CMK (cell line): ENCODE results near the gene RAI1.
"Not testable (repeated sequence)": the region's sequence is repeated elsewhere in the genome, so short reads cannot be mapped to it uniquely, and the experiment has no call there.

Source experiments
- DNase-seq: peaks from one replicate; pipeline ENCODE4 v3.0.0-alpha.2; 2010; ENCODE audit warnings: low read depth

Gene RAI1

DNA sequence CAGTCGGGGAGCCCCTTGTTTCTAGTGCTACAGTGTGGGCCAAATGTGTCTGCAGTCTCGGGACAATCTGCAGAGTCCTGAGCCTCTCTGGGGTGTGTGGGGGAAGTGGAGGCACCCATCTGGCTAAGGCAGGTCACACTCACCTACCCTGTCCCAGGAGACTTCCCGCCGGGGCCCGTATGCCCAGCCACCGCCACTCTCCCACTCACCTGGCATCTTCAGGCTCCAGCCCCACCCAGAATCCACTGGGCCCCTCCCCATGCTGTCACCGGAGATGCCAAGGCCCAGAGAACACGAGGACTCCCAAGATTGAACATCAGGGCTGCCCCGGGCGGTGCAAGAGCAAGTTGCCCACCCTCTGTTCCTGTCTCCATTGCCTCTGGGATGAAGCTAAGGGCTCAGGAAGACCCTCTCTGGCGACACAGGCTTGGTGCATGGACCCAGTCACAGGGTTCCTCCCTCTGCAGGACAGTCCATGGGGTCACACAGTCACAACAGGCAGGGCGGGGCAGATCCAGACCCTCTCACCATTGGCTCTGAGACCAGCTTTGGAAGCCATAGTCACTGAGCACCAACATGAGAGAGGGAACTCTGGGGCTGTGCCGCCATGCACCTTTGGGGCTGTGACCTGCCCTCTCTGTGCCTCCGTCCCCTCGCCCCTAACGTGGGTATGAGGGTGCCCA, 117.5 kb downstream of the RAI1 start:
- DNase-seq: no peak

- DNase-seq: no peak
Measured at GRCh38 chr17:17800504-17801021, 119.3 kb downstream of the RAI1 start.

GRCh38 chr17:17801800-17802481, 120.7 kb downstream of the RAI1 start:
- no peak for DNase-seq

- no peak for DNase-seq
Measured at GRCh38 chr17:17804007-17804406, 122.7 kb downstream of the RAI1 start.

DNA sequence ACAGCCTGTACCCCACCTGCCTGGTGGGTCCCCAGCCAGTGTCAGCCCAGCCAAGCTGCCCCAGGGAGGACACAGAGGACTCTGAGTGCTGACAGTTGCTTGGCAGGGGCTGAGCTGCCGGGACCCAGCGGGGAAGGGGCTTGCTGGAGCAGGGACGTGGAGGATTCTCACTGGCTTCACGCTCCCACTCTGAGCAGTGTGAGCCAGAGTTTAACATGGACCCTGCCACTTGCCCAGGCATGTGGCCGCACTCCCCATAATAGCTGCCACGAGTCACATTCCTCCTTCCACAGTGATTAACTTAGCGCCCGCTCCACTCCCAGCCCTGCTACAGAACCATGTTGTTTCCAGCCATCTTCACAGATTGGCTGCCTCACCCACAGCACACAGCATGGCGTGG, 124.3 kb downstream of the RAI1 start:
- no peak for DNase-seq

DNA sequence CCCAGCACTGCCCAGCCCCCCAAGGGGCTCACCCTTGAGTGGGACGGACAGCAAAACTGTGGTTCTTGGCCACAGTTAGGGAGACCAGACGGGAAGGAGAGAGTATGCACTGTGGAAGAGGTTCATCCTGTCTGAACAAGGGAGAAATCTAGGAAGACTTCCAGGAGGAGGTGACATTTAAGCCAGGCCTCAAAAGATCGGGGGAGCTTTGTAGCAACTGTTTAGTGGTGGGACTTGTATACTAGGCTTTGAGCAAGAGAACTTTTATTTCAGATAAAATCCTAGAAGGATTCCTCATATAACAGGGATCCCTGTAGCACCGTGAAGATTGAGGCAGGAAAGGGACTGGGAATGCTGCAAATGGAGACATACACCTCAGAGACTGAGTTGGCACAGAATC, 124.8 kb downstream of the RAI1 start:
- no peak for DNase-seq

DNA sequence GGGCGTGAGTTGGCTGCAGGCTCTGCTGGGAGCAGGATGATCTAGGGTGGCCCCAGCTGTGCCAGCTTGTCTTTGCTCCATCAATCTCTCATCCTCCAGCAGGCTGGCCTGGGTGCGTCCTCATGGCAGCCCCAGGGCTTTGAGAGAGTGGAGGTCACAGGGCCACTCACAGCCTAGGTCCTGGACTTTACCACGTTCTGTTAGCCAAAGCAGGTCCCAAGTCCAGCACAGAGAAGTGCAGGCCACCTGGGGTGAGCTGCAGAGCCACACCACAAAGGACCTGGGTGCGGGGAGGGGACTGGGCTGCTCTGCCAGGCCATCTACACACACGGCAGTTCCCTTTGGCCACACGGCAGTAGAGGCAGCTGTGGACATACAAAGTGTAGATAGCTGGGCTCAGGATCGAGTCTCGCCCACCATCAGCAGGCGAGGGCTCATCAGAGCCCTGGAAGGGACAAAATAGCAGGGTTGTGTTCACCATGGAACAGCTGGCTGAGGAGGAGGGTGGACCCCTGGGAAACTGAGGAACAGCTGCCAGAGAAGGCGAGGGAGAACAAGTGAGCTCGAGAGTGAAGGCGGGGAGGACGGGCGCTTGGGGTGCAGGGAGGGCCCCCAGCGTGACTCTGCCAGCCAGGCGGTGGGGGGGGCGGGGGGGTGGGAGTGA, 125.5 kb downstream of the RAI1 start:
- no peak for DNase-seq

DNA sequence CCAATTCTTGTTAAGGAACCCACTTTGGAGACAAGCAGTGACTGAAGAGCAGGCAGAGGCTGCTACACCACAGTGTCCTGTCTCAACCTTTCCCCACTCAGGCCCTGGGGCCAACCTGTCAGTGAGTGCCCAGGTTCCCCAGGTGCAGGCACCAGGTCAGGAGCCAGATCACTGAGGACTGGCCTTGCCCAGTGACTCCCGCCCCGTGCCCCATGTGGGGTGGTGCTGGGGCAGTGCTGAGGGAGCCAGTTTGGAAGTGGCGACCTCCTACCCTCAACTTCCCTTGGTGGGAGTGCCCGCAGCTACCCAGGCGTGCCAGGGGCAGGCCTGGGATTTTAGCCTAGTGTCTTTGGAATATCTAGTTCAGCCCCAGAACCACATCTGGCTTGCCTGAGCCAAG, 126.2 kb downstream of the RAI1 start:
- DNase-seq: no peak

DNA sequence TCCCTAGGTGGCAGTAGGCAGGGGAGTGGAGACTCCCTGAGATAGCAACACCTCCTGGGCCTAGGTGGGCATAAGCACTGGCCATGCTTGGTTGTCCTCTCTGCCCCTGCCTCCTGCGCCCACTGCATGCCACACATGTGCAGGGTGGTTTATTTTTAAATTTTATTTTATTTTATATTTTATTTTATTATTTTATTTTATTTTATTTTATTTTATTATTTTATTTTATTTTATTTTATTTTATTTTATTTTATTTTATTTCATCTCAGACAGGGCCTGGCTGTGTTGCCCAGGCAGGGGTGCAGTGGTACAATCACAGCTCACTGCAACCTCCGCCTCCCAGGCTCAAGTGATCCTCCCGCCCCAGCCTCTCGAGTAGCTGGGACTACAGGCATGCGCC, 126.9 kb downstream of the RAI1 start:
- not testable (repeated sequence) for DNase-seq

DNA sequence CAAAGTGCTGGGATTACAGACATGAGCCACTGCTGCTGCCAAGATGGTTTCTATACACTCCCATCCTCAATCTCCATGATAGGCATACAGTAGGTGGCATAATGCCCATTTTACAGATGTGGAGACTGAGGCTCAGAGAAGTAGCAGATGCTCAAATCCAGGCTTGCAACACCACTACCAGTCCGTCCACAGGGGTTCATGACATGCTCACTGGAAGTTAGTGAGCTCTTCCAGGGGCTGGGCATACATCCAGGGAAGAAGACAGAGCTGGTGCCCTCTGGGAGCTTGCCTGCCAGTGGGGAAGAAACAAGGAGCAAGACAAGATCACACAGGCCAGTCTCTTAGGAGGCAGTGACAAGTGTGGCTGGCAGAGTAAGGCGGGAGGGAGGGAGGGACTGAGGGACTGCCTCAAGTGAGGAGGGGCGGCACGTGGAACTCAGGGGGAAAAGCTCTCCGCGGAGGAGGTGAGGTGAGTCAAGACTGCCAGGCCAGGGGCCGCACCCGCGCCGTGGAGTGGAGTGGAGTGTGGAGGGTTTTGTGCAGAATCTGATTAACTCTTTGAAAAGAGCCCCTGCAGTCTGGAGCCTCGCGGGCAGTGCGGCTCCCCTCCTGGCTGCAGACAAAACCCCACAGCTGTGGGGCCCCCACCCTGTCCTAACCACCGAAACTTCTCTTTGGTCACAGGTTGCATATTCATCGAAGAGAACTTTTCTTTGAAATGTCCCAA, 127.6 kb downstream of the RAI1 start:
- DNase-seq: no peak

DNA sequence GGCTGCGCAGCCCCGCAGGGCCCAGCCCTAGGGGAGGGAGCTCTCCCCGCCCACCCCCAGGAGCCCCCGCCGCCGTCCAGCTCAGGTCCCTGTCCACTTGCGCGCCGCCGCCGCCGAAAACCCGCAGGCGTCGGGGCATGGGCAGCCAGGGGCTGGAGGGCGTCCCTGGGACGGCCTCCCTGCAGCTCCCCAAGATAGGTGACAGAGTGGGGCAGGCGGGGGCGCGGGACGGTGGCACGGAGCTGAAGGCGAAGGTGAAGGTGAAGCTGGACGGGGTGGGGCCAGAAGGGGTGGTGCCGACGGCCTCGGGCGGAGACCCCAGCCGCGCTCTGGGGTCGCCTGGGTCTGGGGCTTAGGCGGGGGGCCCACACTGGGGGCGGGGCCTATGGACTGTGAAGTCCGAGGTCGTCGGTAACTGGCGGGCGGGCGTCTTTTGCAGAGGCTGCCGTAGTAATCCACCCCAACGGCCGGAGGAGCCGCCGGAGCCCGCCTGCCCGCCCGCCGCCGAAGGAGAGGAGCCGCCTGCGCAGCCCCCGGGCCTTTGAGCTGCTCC, 128.3 kb downstream of the RAI1 start:
- DNase-seq: no peak

GRCh38 chr17:17810084-17810894, 129.0 kb downstream of the RAI1 start:
- DNase-seq: no peak

- no peak for DNase-seq
Measured at GRCh38 chr17:17810895-17811248, 129.6 kb downstream of the RAI1 start.

GRCh38 chr17:17811381-17812210, 130.3 kb downstream of the RAI1 start:
- no peak for DNase-seq

- DNase-seq: no peak
Measured at GRCh38 chr17:17812211-17813054, 131.2 kb downstream of the RAI1 start.

GRCh38 chr17:17813055-17813724, 131.9 kb downstream of the RAI1 start:
- no peak for DNase-seq

- DNase-seq: no peak
Measured at GRCh38 chr17:17813725-17814095, 132.5 kb downstream of the RAI1 start.

DNA sequence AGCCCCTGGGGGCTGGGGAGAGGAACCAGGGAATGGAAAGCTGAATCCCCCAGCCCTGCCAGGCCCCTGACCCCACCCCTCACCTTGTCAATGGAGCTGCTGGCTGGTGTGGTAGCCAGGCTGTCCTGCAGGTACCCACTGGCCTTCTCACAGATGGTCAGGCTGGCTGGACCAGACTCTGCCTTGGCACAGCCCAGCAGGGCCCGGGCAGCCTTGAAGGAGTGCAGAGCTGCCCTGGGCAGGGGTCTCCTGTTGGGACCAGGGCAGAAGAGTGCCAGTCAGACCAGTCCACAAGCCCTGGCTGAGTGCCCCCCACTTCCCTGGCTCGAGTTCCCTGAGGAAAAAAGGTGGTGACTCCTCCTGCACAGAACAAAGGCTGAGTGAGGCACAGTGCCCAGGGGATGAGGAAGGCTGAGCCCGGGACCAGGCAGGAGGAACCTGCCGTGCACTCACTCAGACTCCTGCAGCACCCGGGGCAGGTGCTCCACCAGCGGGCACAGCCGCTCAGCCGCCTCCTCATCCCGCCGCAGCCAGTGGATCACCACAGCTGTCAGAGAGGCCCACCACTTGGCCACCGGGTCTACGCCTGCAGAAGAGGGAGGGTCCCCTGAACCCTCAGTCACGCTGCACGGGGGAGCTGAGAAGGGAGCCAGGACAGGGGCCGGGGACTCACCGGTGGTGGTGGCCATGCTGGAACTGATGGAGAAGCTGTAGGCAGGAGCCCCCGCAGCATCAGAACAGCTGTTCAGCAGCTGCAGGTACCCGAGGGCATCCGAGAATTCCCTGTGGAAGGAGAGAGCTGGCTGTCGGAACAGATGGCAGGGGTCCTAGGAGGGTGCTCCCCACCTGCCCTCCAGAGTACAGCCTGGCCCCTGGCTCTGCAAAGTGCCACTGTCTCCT, 133.2 kb downstream of the RAI1 start:
- no peak for DNase-seq
